SK-N-DZ (cell line): ENCODE measurements around the gene PRDM16.

Experiments used
- DNase-seq: peaks from one replicate; pipeline ENCODE4 v3.0.0-alpha.2; 2015; ENCODE audit warnings: low spot score

PRDM16 gene

DNA sequence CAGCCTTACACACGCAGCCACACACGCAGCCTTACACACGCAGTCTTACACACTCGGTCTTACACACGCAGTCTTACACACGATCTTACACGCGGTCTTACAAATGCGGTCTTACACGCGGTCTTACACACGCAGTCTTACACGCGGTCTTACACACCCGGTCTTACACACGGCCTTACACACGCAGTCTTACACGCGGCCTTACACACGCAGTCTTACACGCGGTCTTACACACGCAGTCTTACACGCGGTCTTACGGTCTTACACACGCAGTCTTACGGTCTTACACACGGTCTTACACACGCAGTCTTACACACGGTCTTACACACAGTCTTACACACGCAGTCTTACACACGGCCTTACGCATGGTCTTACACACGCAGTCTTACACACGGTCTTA is 111.9 kb downstream of the PRDM16 start:
- DNase-seq = no peak

DNA sequence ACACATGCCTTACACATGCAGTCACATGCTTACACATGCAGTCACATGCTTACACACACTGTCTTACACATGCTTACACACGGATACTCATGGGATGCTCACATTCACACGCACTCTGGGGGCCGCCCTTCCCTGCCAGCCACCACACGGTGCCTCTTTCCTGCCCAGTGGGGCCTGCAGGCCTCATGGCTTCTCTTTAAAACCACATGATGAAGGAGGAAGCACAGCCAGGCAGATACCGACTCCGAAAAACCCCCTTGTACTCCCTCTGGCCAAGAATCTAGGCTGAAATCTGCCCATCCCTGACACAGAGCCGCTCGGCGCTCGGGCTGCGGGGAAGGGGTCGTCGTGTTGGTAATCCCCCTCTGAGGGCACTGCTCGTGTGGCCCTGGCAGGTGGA is 113.0 kb downstream of the PRDM16 start:
- no peak for DNase-seq

DNA sequence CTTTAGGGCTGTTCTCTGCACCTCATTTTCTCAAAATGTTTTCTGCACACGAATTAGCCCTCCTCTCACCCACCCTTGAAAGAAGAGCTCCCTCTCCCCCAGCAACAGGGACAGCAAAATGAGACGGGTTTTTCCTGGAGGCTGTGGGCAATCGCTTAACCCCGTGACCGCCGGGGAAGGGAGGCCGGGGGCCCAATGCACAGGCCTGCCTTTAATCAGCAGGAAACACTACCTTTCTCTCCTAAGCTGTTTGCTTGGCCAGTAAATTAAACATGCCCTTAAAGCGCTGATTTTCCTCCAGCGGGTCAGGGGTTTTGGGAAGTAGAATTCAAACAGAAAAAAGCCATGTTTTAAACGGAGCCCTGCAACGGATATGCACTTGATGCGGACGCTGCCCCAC is 114.4 kb downstream of the PRDM16 start:
- no peak for DNase-seq

DNA sequence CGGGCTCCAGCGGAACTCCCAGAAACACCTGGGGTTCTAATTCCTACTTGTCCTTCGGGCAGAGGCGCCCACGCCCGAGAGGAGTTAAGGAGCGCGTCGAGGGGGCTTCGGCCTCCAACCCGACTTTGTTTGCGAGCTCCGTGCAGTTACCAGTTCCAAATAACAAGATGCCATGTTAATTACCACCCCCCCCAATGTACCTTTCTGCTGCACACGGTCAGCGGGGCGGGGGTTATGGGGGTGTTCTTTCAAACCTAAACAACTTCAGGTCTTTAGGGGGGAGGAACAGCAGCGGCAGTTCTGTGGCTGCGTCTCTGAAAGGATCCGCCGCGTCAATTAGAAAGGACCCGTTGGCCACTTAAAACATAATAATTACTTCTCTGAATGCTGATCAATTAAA is 114.8 kb downstream of the PRDM16 start:
- no peak for DNase-seq

DNA sequence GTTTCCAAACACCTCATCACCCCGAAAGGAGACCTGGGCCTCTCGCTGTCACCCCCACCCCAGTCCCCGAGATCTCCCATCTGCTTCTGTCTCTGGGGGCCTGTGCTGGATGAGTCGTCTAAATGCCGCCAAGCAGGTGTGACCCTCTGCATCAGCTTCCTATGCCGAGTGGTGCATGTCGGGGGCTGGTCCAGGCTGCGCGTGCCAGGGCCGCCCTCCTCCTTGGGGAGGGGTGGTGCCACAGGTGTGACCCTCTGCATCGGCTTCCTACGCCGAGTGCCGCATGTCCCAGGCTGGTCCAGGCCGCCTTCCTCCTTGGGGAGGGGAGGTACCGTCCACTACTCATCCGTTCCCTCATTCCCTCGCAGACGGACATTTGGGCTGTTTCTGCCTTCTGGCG is 115.7 kb downstream of the PRDM16 start:
- DNase-seq = no peak

DNA sequence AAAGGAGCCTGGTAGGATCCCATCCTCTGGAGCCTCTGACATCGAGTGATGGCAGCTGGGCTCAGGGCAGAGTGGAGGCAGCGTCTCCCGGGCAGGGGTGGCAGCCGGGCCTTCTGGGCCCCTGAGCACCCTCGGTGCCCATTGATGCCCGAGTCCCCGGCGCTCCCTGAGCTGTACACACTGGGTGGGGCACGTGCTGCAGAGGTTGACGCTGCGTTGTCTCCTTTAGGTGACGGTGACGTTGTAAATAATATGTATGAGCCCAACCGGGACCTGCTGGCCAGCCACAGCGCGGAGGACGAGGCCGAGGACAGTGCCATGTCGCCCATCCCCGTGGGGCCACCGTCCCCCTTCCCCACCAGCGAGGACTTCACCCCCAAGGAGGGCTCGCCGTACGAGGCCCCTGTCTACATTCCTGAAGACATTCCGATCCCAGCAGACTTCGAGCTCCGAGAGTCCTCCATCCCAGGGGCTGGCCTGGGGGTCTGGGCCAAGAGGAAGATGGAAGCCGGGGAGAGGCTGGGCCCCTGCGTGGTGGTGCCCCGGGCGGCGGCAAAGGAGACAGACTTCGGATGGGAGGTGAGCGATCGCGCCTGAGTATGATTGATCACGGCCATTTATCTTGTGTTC is 117.0 kb downstream of the PRDM16 start:
- DNase-seq = no peak

DNA sequence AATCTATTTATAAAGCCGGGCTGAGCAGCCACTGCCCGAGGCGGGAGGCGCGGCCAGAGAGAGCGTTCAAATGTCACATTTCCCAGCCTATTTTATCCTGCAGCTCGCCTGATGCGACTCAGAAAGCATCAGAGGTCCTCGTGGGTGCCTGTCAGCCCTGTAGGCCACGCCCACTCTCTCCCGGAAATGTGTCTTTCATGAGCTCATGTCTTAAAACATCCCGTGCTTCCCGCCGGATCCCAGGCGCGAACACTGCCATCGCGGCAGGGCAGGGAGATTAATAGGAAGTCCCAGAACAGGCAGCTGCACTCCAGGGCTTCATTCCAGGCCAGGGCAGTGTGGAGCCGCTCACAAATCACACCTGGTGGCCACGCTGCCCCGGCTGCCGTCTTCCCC is 117.5 kb downstream of the PRDM16 start:
- no peak for DNase-seq

DNA sequence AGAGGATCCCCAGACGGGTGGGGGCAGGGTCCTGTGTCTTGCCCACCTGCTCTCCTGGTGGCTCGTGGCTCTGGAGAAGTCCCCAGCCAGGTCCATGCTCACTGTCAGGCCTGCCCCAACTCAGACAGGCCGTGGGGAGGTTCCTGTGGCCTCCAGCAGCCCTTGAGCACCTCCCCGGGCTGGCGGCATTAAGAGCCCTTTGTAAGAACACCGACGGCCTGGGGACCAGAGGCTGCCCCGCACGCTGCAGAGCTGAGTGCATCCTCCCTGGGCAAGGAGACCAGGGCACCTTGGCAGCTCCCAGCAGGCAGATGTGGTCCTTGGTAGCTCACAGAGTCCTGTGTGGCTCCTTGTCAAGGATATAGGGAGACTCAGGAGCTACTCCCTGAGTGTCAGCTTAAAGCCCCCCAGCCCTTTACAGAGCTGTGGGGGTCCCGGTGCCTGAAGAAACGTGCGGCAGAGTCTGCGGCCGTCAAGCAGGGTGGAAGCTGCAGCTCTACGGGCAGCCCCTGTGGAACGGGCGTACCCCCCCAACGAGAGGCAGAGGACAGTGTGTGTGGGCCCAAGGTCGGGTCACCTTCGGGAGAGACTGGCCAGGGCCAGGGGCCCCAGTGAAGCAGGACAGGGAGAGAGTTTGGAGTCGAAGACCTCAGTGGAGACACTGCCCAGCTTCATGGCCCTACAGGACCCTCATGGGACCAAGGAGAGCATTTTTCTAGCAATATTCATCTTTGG is 118.6 kb downstream of the PRDM16 start:
- no peak for DNase-seq

DNA sequence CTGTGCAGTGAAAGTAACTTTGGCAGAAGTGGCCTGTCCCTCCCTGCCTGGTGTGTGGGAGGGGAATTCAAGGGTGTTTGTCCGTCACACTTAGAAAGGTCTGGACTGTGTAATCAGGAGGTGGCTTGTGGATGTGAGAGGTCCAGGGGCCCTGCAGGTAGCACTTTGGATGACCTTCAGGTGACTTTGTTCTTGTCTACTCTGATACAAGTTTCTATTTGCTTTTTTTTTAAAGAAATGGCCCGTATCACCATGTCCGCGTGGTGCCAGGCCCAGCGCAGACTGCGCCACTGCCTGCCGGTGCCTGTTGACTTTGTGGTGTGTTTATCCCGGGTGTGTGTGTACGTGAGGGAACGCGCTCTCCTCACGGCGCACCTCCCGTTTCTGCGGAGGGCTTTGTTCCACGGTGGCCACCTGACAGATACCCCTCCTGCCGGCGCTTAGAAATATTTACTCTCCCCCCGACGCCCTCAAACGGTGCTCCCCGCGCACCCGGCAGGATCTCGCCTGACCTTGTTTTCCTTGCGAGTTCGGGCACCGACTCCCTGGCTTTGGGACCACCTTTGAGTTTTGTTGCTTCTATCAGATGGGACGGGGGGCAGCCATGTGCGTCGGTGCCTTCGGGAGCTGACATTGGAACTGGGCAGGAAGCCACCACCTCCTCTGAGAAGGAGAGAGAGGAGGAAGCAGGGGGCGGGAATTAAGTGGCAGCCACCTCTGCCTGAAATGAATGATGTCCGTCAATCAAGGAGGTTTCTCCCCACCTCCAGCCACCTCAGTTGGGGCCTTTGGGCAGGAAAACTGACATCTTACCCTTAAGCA is 119.4 kb downstream of the PRDM16 start:
- DNase-seq = no peak

DNA sequence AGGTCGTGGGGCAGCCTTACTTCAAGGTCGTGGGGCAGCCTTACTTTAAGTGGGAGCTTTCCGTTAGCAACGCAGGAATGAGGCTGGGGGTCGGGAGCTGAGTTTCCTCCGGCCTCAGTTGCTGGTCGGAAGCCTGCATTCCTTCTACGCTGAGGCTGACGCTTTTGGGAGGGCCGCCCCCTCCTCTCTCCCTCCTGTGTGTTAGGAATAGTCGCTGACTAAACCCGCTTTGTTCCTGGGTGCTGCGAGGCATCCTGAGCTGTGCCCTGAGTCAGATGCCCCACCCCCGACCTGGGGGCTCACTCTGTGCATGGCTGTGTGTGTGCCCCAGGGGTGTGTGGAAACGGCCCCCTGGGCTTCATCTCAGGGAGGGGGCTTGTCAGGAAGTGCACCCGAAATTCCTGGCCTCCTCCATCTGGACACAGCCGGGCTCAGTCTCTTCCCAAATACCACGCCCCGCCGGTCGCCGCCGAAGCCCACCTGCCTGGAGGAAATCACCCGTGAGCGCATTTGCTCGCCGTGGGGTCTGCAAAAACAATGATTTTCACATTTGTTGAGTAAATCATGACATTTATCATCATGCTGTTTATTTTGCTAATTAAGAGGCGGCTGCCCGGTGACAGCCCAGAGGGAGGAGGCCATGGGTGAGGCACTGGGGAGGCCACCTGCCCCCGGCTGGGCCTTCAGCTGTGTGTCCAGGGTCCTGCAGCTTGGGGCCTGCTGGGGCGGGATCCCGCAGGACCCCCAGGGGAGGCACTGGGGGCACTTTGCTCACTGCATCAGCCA is 121.4 kb downstream of the PRDM16 start:
- no peak for DNase-seq

DNA sequence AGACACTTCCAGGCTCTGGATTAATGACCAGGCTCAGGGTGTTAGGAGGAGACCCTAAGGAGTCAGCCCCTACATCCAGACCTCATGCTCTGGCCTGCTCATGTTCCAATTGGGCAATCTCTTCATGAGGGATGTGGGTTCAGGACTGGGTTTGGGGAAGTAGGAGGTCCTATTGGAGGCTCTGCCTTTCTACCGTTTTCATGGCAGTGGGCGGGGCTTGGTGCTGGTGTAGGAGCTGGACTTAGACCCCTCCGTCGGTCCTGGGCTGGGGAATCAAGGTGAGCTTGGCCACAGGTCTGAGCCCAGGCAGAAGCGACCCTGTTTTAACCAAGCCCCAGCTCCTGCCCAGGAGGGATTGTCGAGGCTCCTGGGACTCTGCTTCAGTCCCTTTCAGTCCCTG is 123.4 kb downstream of the PRDM16 start:
- DNase-seq = no peak

DNA sequence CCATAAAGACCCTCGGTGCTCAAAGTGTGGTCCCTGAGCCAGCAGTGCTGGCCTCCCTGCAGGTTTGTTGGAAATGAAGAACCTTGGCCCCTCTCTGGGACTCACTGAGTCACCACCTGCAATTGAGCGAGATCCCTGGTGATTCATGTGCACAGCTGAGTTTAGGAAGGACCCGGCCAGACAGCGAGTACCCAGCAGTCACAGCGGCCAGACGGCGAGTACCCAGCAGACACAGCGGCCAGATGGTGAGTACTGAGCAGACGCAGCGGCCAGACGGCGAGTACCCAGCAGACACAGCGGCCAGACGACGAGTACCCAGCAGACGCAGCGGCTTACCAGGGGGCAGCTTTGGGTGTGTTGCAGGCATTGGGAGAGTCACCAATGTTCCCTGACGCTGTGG is 123.8 kb downstream of the PRDM16 start:
- DNase-seq = no peak

DNA sequence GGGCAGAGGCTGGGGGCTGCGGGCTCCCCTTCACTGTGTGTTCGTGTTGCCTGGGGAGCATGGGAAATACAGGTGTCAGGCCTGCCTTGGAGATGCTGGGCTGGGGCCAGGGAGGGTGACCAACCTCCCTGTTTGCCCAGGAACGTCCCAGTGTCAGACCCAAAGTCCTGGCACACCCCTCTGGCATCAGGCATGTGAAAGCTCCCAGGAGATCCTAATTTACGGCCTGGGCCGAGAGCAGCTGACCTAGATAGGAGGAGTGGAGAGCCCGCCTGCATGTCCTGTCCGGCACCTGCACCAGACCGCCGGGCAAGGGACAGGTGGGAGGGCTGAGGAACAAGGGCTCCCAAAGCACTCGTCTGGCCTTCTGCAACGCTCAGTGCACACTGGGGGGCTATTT is 124.8 kb downstream of the PRDM16 start:
- DNase-seq = no peak

DNA sequence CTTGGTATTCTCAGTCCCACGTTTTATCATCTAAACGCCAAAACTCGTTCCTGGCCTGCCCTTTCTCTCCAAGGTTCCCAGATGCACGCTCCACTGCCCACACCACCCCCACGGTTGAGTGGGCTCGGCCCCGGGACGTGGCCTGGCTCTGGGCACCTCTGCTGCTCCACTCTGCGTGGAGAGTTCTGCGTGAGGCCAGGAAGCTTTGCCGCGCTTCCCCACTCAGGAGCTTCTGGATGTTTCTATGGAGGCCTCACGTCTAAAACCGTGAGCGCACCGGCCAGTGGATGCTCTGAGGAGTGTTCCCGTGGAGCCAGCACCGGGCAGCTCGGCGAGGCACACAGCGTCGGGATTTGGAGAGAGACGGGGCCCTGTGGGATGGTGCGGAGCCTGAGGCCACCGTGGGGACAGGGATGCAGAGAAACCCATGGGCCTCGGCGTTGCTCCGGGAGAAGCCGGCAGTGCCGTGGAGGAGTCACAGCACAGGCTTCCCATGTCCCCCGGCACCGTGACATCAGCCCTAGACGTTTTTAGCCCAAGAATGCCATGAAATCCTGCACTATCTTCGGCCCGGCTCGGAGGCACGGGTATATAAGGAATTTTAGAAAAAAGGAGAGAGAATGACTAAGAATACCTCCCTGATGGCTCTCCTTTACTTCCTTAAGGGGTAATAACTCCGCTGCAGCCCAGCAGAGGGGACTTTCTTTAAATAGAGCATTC is 125.9 kb downstream of the PRDM16 start:
- DNase-seq = no peak

DNA sequence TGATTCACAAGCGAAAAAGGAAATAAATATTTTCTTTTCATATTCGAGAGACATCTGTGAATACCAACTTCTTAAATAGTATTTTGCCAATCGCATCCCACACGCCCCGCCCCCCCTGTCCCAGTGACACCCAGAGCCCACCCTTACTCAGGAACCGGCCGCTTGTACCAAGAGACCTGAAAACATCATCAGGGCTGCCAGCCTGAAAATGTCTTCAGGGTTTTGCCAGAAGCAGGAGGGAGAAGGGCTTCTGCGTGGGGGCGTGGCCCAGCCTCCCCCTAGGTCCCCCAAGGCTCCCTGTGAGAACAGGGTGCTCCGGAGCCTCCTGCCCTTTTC is 126.4 kb downstream of the PRDM16 start:
- DNase-seq = no peak

DNA sequence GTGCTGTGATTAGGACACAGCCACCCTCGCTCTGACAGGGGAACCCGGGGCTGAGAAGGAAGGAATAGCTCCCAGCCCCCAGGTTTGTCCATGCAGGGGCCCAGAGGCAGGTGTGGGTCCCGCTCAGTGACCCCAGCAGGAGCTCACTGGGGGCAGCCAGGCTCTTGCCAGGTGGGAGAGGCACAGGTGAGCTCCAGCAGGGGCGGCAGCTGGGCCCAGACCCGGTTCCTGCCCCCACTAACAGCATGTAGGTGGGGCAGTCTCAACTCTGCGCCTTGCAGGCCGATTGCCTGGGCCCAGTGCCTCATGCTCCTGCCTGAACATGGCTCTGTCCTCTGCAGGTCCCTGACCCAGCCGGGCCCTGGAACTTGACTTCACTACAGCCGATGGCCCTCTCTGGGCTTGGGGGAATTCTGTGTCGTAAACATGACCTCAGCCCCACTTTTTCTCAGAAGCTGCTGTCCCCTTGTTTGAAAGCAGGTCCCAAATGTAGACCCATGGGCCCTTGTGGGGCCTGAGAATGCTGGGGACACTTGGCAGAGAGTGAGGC is 127.0 kb downstream of the PRDM16 start:
- DNase-seq = no peak

DNA sequence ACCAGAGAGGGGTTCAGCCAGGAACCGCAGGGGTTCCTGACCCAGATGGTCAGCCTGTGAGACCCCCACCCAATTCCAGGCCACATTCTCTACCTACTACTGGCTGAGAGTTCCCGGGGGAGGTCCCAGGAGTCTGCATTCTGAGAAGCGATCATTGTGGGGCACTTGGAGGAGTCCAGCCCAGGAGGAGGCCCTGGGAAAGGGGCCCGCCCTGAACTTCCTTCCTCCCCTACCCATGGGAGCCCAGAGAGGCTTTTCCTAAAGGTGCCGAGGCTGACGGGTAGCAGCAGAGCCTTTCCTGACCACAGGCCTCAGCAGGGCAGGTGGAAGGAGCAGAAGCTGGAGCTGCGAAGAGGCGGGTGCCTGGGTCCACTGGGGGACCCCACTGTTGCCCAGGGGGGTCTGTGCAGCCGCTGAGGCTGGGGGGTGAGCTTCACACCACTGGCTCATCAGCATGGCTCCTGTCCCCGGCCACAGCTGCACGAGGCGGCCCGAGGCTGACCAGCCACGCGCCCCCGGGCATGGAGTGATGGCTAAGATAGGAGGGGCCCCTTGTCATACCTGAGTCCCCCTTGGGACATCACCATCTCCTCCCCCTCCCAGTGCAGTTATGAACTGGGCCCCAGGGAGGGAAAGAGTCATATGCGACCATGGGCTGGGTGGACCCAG is 127.7 kb downstream of the PRDM16 start:
- DNase-seq = no peak

DNA sequence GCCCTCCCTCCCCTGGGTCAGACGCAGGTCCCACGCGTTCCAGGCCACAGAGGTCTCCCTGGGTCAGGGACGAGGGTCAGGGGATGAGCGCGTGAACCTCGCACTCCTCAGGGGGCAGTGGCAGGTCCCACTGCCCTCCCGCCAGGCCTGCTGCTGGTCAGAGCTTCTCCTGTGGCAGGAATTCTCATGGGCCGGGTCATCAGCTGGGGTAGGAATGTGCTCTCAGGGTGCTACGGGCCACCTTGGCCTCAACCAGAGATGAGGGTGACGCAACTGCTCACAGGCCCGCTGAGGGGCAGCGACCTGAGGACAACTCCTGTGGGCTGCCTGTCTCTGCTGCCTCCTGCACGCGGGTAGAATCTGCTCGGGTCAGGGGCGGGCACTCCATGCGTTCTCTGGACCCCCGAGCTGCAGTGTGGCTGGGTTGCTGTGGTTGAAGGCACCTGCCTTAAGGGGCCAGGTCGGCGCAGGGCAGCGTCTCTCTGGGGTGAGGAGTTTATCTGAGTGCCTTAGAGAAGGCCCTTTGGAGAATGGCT is 128.8 kb downstream of the PRDM16 start:
- DNase-seq = no peak

DNA sequence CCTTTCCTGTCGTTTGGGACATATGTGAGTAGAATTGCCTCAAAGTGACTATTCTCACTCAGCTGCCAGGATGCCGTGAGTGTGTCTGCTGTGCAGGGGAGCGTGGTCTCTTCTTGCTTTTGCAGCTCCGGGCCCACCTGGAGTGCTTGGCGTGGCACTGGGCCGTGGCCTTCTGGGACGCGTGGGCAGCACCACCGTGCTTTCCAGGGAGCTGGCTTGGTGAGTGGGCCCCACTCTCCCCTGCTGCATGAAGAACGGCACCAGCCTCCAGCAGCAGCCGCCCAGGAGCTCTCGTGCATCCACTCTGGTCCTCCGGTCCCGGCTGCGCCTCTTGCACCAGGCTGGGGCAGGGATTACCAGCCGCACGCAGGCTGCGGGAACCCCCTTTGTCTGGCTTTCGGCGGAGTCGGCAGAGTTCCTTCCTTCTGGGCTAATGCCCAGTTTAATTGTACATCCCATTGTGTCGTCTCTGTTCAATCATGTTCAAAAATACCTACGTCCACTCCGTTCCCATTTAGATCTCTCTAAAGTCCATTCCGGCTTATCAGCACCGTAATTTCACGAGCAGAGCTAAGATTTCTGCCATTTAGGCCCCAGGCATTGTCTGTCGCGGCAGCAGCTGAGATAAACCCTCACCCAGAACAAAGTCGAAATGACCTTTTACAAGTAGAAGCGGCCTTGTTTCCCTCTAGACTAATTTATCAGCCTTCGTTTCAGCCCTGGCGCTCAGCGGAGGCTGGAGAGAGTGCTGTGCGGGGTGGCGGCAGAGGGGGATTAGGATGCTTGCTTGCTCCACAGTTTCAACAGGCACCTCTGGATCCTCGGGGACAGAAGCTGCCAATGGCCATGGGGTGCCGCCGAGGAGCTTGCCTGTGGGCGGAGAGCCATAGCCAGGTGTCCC is 129.6 kb downstream of the PRDM16 start:
- DNase-seq = no peak
